Omental fat pad (tissue), 4 donors: ENCODE results near the gene CELF2. TPM values are rescaled to one million over a fixed set of nuclear protein-coding genes. Genes with fewer than 3 reads are reported as not detected.
A peak's percentile ranks its signal among the peaks of the same experiment; 100 is the strongest.

Experiments
- ATAC-seq: fragments of 150-250 bp; one replicate; pipeline ENCODE4 v1.9.1; 2016; ENCODE audit warnings: mild to moderate bottlenecking, moderate library complexity; ENCODE audit not compliant: low FRiP score
- DNase-seq: peaks from one replicate; pipeline ENCODE4 v3.0.0-alpha.2; 2019; ENCODE audit warnings: low spot score
- CTCF ChIP-seq, 3 donors: fragments of 450-650 bp; IDR thresholded peaks; one replicate each; pipeline ENCODE4 v1.5.1; 2016 to 2017; ENCODE audit warnings: antibody characterized with exemption in 3 of 3, mild to moderate bottlenecking in 3 of 3, moderate library complexity in 2 of 3
- total RNA-seq, 4 donors: library from RNA; depleted of rRNA; stranded (reverse); fragments of >200 nt; gene quantifications; one replicate each; pipeline ENCODE4 v1.1.0, GENCODE V29; 2016

The CELF2 gene
- total RNA-seq, 4 donors from 2014 or later: 81.7 to 116 (median 104) TPM

GRCh38 chr10:11143242-11143641 is 125.6 kb downstream of the CELF2 start:
- DNase-seq (no peak), ATAC-seq (no peak)
- TF ChIP-seq CTCF (IDR thresholded peaks at IDR 0.05): no peak

- no peak for DNase-seq
- no peak for TF ChIP-seq CTCF (IDR thresholded peaks at IDR 0.05)
- ATAC-seq: peak; percentile 49
Observed at GRCh38 chr10:11144626-11145494, 127.2 kb downstream of the CELF2 start.

- DNase-seq: no peak
- peak; percentile 23 for ATAC-seq
- TF ChIP-seq CTCF (IDR thresholded peaks at IDR 0.05): no peak
Observed at GRCh38 chr10:11145495-11145855, 127.8 kb downstream of the CELF2 start.

DNA sequence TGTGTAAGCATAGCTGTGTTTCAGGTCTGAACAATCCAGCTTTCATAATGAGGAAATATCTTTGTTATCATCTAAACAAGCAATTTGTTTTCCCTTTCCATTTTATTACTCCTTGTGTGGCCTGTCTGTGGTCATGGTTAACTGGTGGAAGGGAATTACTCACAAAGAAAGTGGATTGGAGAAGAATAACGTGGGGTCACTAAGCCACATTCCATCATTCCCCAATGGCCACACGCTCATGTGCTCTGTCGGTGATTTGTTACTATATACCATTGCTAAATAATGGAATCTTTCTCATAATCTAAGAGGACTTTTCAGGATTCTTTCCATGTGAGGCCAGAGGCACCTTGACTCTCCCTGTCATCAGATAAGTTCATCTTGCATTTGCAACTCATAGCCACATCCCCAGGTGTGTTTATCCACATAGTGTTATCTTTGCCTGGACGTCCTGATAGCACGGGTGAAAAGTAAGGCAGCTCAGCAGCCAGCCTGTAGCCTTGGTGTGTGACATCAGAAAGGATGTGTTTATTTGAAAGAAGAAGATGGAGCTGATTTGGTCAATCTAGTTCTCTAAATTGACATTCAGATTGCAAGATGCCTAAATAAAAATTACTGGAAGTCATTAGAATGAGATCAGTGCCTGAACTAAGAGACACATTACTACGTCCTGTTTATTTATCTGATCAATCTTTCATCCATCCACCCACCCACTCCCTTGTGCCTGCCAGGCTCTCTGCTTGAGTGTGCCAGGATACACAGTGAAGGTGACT is 128.9 kb downstream of the CELF2 start:
- ATAC-seq (no peak), DNase-seq (no peak)
- no peak for TF ChIP-seq CTCF (IDR thresholded peaks at IDR 0.05)

GRCh38 chr10:11147722-11148121 is 130.1 kb downstream of the CELF2 start:
- no peak for ATAC-seq
- TF ChIP-seq CTCF (IDR thresholded peaks at IDR 0.05): no peak
- DNase-seq: no peak

GRCh38 chr10:11148142-11149028 is 130.7 kb downstream of the CELF2 start:
- DNase-seq: no peak
- no peak for TF ChIP-seq CTCF (IDR thresholded peaks at IDR 0.05)
- no peak for ATAC-seq
